GM21390 (cell line): ENCODE results near the gene ZNF624.
"Not testable (repeated sequence)": the region's sequence is repeated elsewhere in the genome, so short reads cannot be mapped to it uniquely, and the experiment has no call there.

Experiments
- ATAC-seq: cut with Tn5 transposase; IDR thresholded peaks from one replicate; pipeline ENCODE4 v1.9.1; 2021; ENCODE audit not compliant: unreplicated experiment

ZNF624 gene

DNA sequence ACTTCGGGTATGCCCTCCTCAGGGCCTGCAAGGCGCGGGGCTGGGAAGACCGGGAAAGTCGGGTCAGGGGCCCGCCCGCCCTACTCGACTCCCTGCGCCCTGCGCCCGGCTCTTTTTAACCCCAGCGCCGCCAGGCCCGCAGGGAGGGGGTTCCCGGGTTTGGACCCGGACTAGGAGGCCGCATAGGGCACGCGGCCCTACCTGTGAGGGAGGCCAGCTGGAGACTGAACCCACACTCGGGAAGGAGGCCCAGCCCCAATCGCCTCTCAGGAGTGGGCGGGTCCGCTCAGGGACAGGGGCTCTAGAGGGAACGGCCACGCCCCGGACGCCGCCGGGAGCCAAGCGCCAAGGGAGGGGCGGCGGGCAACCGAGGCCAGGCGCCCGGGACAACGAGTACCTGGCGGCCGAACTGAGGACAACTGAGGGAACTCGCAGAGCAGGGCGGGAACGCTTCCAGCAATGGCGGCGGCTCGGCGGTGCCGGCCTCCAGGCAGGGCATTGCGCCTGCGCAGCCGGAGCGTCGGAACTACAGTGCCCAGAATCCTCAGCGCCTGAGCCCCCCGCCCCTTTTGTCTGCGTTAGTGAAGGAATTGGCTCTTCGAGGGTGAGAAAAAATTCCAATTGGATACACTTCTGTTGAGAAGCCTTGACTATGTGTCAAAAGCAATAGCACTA is at the start of gene ZNF624:
Gene ZNF624, minus strand, starts transcription at position 484 of the 675 bp plus-strand sequence.
- peak; percentile 95 for ATAC-seq

GRCh38 chr17:16697603-16698002 is 44.0 kb upstream of the ZNF624 start:
- ATAC-seq: not testable (repeated sequence)

- ATAC-seq: not testable (repeated sequence)
These were observed 36.8 kb upstream of the ZNF624 start for GRCh38 chr17:16690447-16690846.

- ATAC-seq: not testable (repeated sequence)
These were observed 36.2 kb upstream of the ZNF624 start, which contains the start of gene CCDC144A for GRCh38 chr17:16689731-16690281. Gene CCDC144A, plus strand, starts transcription at chr17:16690241. Its CDS starts 160 bp downstream, at chr17:16690401.

DNA sequence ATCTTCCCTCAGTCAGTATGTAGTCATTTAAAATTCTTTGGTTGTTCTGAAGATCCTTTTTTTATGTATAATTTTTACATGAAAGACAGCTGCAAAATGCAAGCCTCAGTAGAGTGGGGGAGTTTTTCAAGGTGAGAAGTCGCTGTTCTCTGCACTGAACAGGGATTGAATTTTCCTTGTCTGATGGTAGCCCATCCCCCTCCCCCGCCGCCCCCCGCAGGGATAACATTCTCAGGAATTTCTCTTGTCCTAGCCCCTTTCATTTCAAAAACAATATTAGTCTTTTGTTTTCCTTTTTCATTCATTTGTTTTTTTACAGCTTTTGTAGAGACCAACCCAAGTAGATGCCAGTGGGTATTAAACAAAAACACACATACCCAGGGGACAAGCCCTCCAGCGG is 33.5 kb upstream of the ZNF624 start:
- not testable (repeated sequence) for ATAC-seq

GRCh38 chr17:16686019-16686418 is 32.4 kb upstream of the ZNF624 start:
- not testable (repeated sequence) for ATAC-seq

DNA sequence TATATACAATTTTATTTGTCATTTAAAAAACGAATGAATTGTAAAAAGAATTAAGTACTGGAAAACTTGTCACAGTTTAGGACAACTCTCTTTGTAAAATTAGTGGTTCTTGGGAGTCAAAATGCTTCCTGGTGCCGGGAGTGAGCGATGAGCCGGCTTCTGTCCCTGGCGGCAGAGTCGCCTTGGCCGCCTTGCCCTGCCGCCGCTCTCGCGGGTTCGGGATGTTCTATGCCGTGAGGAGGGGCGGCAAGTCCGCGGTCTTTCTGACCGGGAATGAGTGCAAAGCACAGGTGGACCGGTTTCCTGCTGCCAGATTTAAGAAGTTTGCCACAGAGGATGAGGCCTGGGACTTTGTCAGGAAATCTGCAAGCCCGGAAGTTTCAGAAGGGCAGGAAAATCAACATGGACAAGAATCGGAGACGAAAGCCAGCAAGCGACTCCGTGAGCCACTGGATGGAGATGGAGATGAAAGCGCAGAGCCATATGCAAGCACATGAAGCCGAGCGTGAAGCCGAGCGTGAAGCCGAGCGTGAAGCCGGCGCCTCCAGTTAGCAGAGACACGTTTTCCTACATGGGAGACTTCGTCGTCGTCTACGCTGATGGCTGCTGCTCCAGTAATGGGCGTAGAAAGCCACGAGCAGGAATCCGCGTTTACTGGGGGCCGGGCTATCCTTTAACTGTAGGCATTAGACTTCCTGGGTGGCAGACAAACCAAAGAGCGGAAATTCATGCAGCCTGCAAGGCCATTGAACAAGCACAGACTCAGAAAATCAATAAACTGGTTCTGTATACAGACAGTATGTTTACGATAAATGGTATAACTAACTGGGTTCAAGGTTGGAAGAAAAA is 29.9 kb upstream of the ZNF624 start:
- ATAC-seq: not testable (repeated sequence)

DNA sequence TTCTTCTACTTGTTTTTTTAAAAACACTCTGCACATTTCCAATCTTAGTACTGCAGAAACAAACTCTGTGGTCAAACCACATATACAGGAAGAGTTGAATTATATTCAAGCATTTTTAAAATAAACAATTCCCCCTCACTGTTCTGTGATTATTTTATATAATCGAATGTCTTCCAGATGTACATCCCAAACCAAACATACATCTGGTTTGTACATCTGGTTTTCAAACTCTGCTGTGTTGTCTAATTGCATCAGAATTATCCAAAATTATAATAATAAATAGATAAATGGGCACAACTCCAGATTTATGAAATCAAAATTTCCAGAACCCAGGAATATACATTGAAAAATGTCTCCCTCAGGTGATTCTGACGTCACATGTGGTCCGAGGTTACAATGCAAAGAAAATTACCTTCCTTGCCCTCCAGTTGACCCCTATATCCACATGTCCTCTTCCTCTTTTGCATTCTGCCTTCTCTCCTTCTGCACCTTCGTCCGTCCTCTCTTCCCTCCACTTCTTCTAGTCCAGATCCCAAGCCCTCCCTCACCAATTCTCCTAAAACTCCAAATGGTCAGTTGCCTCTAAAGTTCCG is 23.1 kb upstream of the ZNF624 start:
- no peak for ATAC-seq

DNA sequence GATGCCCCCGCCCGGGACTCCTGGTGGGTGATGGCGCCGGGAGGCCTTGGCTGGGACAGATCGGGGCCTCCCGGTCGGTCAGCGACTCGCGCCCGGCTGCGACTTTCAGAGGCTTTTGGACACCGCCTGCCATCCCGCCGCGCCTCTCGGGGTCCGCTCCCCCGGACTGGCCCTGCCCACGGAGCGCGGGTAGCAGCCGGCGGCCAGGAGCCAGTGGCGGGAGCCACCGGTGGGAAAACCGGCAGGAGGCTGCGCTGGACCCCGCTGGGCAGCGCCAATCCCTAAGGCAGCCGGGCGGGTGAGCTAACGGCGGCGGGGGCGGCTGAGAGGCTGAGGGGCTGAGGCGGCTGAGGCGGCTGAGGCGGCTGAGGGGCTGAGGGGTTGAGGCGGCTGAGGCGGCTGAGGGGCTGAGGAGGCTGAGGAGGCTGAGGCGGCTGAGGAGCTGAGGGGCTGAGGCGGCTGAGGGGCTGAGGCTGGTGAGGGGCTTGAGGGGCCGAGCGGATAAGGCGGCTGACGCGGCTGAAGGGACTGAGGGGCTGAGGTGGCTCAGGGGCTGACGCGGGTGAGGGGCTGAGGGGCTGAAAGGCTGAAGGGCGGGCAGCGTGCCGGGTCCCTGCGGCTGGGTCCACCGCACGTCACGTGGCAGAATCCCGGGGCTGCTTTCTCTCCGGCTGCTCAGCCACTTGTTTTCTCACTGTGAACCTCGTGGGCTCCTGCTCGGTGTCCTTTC is 13.4 kb upstream of the ZNF624 start:
- not testable (repeated sequence) for ATAC-seq

DNA sequence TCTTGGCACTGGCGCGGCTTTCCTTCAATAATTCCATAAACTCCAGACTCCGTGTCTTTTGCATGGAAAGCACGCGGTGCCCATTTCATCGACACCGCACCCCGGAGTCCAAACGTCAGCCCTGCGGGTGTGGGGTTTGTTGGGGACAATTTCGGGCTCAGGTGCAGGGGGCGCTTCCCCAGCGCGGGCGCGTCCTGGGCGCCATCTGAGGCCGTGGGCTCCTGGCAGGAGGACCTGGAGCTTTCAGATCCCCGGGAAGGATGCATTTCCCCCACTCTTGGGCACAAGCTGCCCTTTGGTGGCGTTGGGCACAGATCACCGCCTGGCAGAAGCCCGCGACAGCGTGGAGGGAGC is 12.9 kb upstream of the ZNF624 start:
- not testable (repeated sequence) for ATAC-seq

GRCh38 chr17:16662936-16663335 is 9.3 kb upstream of the ZNF624 start:
- no peak for ATAC-seq

DNA sequence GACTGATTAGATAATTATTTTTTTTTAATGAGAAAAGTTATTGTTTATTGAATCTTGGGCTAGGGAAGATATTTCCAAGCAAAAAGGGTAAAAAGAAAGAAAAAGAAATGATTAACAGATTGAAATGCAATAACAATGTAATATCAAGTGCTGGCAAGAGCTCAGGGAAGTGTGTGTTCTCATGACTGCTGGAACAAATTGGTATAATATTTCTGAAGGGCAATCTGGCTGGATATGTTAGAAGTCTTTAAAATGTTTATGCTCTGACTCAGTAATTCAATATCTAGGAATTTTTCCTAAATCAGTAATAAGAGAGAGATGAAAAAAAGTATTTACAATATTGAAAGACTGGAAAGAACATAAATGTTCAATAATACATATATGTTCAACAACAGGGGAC is 7.6 kb upstream of the ZNF624 start:
- ATAC-seq: no peak

GRCh38 chr17:16652847-16653366 is 743 bp downstream of the ZNF624 start:
- ATAC-seq: no peak

- no peak for ATAC-seq
These were observed 1.4 kb downstream of the ZNF624 start for GRCh38 chr17:16652252-16652651.

- ATAC-seq: no peak
These were observed 4.1 kb downstream of the ZNF624 start for GRCh38 chr17:16649585-16649984.

GRCh38 chr17:16639438-16639837 is 14.2 kb downstream of the ZNF624 start:
- no peak for ATAC-seq

DNA sequence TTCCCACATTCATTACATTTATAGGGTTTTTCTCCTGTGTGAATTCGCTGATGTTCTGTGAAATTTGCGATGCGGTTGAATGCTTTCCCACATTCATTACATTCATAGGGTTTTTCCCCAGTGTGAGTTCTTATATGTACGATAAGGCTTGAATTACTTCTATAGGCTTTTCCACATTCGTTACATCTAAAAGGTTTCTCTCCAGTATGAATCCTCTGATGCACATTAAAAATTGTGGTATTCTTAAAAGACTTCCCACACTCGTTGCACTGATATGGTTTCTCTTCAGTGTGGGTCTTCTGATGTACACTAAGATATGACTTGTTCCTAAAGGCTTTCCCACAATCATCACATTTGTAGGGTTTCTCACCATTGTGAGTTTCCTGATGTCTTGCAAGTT is 30.4 kb downstream of the ZNF624 start:
- ATAC-seq: no peak

DNA sequence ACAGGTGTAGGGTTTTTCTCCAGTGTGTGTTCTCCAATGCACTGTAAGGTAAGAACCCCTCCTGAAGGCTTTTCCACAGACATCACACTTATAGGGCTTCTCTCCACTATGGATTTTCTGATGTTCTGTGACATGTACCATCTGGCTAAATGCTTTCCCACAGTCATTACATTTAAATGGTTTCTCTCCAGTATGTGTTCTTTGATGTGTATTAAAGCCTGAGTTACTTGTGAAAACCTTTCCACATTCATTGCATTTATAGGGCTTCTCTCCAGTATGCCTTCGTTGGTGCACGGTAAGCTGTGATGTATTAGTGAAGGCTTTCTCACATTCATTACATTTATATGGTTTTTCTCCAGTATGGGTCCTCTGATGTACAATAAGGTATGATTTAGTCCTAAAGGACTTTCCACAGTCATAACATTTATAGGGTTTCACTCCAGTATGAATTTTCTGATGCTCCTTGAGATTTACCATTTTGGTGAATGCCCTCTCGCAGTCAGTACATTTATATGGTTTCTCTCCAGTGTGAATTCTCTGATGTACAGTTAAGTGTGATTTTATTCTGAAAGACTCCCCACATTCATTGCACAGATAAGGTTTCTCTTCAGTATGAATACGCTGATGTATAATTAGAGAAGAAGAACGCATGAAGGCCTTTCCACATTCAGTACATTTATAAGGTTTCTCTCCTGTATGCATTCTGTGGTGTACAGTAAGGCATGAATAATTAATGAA is 30.9 kb downstream of the ZNF624 start:
- ATAC-seq: no peak

DNA sequence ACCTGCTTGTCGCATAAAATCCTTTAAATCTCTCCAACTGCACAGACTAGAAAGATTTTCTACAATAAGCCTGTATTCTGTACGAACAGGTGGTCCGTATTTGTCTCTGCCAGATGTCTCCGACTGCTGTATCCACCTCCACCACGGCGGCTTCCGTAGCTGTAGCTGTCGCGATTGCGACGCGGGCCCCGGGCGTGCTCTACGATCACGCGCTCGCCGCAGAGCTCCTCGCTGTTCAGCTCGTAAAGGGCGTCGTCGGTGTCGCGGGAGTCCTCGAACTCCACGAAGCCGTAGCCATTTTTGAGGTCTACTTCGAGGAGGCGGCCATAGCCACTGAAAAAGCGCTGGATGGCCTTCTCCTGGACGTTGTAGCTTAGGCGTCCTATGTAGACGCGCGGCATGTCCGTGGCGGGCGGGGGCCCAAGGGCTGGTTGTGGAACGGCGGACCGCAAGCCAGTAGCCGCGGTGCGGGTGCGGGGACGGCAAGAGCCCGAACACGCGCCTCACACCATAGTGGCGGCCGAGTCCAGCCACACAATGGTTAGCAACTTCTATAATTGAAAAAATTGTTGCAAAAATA is 36.1 kb downstream of the ZNF624 start:
- no peak for ATAC-seq

- no peak for ATAC-seq
These were observed 54.1 kb downstream of the ZNF624 start for GRCh38 chr17:16599537-16599936.
